ENCODE data around the gene RNF150. TPM values are rescaled to one million over a fixed set of nuclear protein-coding genes. Genes with fewer than 3 reads are reported as not detected.

RNF150 gene
- total and polyA plus RNA-seq, 2 of the 8 experiments (the other 6 are each of a cell fraction or from before 2014, with no cell fraction given) = 3.4 to 4.8 TPM

DNA sequence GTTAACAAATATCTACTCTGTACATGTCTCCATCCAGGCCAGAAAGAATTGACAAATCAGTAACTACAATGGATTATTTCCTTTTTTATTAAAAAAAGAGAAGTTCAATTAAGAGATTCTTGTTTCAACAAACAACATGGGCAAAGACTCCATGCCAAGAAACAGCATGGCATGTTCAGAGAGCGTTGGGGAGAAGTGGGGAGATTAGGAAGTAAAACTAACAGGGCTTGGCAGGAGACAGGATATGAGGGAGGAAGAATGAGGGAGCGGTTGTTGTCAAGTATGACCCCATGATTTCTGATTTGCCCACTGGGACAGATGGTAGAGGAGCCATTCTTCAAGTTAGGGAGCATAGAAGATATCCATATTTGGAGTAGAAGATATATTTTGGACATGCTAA lies 128.4 kb downstream of the RNF150 start:
- no peak for FAIRE-seq

More for the DNA sequence above, 128.4 kb downstream of the RNF150 start:
- H3K79me2 ChIP-seq (ENCODE audit: control insufficient read depth in 1 of 2, insufficient read depth in 2 of 2, low read length in 2 of 2) = no peaks in the 10 kb centered on the region
- no peaks in the 10 kb centered on the region for H3K27me3 ChIP-seq (replicated peaks in 1 of 4; ENCODE audit: control insufficient read depth in 3 of 4, extremely low read depth in 1 of 4, insufficient read depth in 3 of 4, low read length in 3 of 4)
- ChIA-PET POLR2A (ENCODE audit: partially characterized antibody) (no interaction called here), CTCF (ENCODE audit: partially characterized antibody) (interaction anchor here (0.5 kb wide), 1 partner anchor 1988 kb away, joined by 3 read pairs; no protein-coding TSS in a partner anchor)
- no peak for DNase-seq (ENCODE audit: low read depth in 1 of 2, low spot score in 2 of 2)
- H3K14ac ChIP-seq (ENCODE audit: insufficient read length) = no peak overlapping the region
- no peak overlapping the region for H3K4ac ChIP-seq (replicated peaks; ENCODE audit: insufficient read length, low read depth, low read length)
- no peak overlapping the region for H2AK5ac ChIP-seq (ENCODE audit: low read depth, low read length)
- 89% methylated on average over 2 of the region's 2 CpGs; no CpG with 5 or more reads in 1 of the 2 experiments for whole genome bisulfite sequencing, 2 experiments (ENCODE audit: extremely low coverage in 1 of 2, insufficient coverage in 1 of 2, insufficient read length in 1 of 2, insufficient replicate concordance in 2 of 2, low coverage in 1 of 2, low lambda C conversion rate in 2 of 2, missing lambda C conversion rate in 1 of 2)
- no peaks in the 10 kb centered on the region for H4K20me1 ChIP-seq (replicated peaks in 1 of 2; ENCODE audit: control insufficient read depth in 1 of 2, insufficient read depth in 2 of 2, low read length in 2 of 2)
- TF ChIP-seq RFX5 (IDR thresholded peaks at IDR 0.05; ENCODE audit: borderline replicate concordance, low read depth, low read length) = no peak
- no peak for TF ChIP-seq HDAC6 (IDR thresholded peaks at IDR 0.05; ENCODE audit: low read depth, low read length)
- no peak for TF ChIP-seq CBX8 (IDR thresholded peaks at IDR 0.05; ENCODE audit: borderline replicate concordance, low read depth, low read length)
- no peak for TF ChIP-seq NRF1 (IDR thresholded peaks at IDR 0.05; ENCODE audit: low read depth, low read length)
- H2BK20ac ChIP-seq (ENCODE audit: low read length) = no peak overlapping the region
- H4K91ac ChIP-seq (replicated peaks; ENCODE audit: insufficient read length, low read length) = no peak overlapping the region
- no peaks in the 10 kb centered on the region; the same call in 1 of the 2 replicates for H3K23me2 ChIP-seq (ENCODE audit: low read depth, low read length)
- H4K8ac ChIP-seq (ENCODE audit: extremely low read depth, insufficient read depth, low read length) = no peak overlapping the region
- no peak overlapping the region for H2BK120ac ChIP-seq (replicated peaks; ENCODE audit: low read depth, low read length)
- no peak overlapping the region for H2BK12ac ChIP-seq (ENCODE audit: low read depth, low read length)
- peaks cover 0 to 6% of the 10 kb centered on the region in 2 experiments; a peak in 1 of 4 replicates for H3K9me3 ChIP-seq (ENCODE audit: insufficient read depth in 2 of 2, low read depth in 1 of 2, low read length in 1 of 2)
- H3K4me3 ChIP-seq (ENCODE audit: extremely low read depth in 1 of 4, insufficient read depth in 2 of 4, low read depth in 3 of 4, low read length in 4 of 4) = no peak overlapping the region
- H3K4me2 ChIP-seq (ENCODE audit: insufficient read depth in 1 of 2, low read depth in 2 of 2, low read length in 2 of 2) = no peak overlapping the region
- no peak overlapping the region for H3K56ac ChIP-seq (replicated peaks; ENCODE audit: insufficient read length, low read depth, low read length)
- H2BK15ac ChIP-seq (ENCODE audit: low read length) = no peak overlapping the region
- no peaks in the 10 kb centered on the region for H3K4me1 ChIP-seq (replicated peaks in 1 of 4; ENCODE audit: control insufficient read depth in 3 of 4, insufficient read depth in 4 of 4, low read length in 3 of 4)
- no peak overlapping the region for H3K18ac ChIP-seq (ENCODE audit: extremely low read depth, low read length)
- no peak overlapping the region for H3K23ac ChIP-seq (ENCODE audit: insufficient read length)
- H2BK5ac ChIP-seq (ENCODE audit: low read depth, low read length) = no peak overlapping the region
- no peaks in the 10 kb centered on the region for H3K79me1 ChIP-seq (ENCODE audit: low read depth, low read length)
- H3K9ac ChIP-seq (replicated peaks in 1 of 4; ENCODE audit: extremely low read depth in 1 of 4, low read depth in 3 of 4, low read length in 3 of 4) = no peak overlapping the region
- H4K5ac ChIP-seq (ENCODE audit: insufficient read length, low read depth, low read length) = no peak overlapping the region
- H3K27ac ChIP-seq (ENCODE audit: low read depth, low read length) = no peak overlapping the region
- H3K36me3 ChIP-seq (ENCODE audit: control insufficient read depth in 2 of 4, insufficient read depth in 4 of 4, low read length in 3 of 4) = no peaks in the 10 kb centered on the region
- H2AFZ ChIP-seq (ENCODE audit: low read length) = no peak overlapping the region

Data from H1 (cell line).